Hematopoietic multipotent progenitor cell treated with erythropoietin and hydrocortisone succinate and interleukin-3 and kit ligand, for 17 days (in vitro differentiated cells): Measurements from ENCODE around the gene TLNRD1.
"Not testable (repeated sequence)": the region's sequence is repeated elsewhere in the genome, so short reads cannot be mapped to it uniquely, and the experiment has no call there.

ENCODE experiments used
- DNase-seq: peaks from one replicate; pipeline ENCODE4 v3.0.0-alpha.2; 2015; ENCODE audit warnings: low spot score

Gene TLNRD1

DNA sequence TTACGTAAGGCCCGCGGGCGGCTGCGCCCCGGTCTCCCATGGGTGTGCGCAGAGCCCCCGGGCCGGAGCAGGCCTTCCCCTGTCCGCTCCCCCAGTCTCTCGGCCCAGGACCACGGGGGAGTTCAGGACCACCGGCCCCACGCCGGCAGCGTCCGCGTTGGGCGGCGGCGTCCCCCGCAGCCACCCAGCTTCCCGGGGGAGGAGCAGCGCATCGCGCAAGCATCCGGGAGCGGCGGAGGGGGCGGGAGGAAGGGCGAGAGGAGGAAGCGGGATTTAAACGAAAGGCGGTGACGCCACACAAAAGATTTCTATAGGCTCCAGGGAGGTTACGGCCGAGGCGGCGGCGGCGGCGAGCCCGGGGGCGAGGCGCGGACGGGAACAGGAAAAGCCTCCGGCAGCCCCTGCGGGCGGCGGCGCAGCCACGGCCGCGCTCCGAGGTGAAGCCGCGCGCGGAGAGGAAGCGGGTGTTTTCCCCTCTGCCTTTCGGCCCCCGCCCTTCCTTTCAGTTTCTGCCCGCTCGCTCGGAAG is at the start of gene TLNRD1:
TSS of gene TLNRD1 (plus strand) at position 300 of the 528 bp plus-strand sequence. CDS start 1,349 bp downstream, outside the sequence.
- DNase-seq = no peak

DNA sequence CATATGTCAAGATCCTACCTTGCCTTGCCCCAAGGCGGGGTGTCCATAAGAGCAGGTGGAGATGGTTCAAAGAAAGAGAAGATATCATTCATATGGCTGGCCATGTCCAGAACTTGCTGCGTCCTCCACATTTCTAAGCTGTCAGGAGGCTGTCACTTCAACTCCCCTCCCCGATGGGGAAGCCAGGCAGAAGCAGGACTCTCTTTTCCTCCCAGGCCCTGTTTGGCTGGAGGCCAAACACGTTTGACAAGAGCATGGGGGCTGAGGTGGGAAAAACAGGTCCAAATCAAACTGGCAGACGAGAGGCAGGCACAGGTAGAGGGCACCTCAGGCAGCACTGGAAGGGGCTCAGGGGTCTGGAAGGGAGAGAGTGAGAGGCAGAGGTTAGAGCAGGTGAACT is 48.8 kb upstream of the TLNRD1 start:
- DNase-seq = no peak

DNA sequence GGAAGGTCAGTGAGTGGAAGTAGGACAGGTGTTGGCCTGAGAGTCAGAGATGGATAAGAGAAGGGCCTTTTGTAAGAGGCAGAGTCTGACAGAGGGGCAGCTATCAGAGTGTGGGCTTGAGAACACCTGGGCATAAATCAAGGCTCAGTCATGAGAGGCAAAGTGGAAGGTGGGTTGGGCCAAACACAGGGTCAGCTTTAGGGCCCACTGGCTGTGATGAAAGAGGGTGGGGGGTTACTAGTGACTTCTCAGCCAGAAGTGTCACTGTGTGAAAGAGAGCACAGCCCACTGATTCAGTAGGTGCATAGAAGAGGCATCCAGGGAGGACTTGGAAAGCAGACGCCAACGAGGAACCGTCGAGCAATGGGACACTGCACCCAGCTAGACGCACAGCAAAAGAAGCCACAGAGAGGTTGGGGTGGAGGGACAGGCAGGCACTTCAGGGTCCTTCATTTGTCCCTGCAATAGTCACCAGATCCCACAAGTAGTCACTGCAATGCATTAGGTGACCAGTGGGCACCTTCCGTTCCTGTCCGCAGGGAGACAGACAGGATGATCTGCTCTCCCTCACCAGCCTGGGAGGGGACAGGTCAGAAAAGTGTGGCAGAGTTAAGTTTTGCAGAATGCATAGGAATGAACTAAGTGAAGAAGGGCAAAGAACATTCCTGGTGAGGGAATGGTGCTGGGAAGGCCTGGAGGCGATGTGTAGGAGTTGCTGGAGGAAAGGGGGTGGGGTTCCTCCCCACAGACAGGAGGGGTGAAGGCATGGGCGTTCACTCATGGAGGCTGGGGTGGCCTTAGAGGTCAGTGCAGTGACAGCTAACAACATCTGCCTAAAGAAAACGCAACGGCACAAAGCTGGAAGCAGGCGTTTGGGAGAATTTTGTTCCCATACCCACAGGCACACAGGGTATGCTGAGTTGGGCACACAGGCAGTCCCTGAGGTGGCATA is 47.4 kb upstream of the TLNRD1 start:
- DNase-seq = no peak

DNA sequence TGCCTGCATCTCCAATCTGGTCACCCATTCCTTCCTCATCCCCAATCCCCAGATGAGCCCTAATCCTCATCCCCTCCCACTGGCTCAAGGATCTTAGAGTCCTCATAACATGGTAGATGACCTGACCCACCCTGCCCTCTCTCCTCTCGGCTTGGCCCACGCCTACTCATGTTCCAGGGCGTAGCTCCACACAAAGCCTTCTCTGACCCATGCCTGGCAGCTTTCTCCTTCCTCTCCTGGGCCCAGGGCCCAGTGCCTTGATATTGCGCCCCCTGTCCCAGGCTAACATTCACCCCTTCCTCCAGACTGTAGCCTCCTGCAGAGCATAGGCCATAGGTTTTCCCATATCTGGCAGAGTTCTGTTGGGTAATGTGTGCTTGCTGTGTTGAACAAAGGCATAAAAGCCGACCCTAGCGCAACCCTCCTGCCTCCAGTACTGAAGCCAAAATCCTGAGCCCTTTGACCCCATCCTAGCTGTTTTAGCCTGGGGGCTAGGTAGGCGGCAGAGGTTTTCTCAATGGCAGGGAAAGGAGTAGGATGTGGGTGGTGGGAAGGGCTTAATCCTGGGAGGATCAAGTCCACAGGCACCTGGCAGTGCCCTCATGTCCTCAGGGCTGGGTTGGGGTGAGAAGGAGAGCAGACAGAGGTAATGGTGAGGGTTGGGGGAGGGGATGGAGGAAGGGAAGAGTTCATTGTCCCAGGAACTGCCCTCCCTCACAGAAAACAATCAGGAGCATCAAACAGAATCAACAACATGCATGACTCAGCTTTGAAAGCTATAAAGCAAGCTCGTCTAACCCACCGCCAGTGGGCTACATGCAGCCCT is 46.6 kb upstream of the TLNRD1 start:
- no peak for DNase-seq

DNA sequence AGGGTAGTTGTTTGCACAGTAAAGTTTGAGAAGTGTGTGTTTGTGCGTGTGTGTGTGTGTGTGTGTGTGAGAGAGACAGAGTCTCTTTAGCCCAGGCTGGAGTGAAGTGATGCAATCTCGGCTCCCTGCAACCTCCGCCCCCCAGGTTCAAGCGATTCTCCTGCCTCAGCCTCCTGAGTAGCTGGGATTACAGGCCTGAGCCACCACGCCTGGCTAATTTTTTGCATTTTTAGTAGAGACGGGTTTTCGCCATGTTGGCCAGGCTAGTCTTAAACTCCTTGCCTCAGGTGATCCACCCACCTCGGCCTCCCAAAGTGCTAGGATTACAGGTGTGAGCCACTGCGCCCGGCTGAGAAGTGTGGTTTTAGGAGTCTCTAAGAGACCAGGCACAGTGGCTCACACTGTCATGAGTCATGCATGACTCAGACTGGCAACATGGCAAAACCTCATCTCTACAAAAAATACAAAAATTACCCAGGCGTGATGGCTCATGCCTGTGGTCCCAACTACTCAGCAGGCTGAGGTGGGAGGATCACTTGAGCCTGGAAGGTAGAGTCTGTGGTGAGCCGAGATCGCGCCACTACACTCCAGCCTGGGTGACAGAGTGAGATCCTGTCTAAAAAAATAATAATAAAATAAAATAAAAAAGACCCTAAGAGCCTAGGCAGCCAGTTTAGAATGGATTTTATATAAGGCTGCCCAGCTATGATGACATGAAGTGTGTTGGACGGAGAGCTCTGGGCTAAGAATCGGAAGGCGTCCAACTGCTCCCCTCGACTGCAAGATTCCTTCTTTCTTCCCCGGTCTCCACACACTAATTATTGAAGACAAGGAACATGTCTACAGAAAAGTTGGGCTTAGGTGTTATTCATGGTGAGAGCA is 44.9 kb upstream of the TLNRD1 start:
- not testable (repeated sequence) for DNase-seq

DNA sequence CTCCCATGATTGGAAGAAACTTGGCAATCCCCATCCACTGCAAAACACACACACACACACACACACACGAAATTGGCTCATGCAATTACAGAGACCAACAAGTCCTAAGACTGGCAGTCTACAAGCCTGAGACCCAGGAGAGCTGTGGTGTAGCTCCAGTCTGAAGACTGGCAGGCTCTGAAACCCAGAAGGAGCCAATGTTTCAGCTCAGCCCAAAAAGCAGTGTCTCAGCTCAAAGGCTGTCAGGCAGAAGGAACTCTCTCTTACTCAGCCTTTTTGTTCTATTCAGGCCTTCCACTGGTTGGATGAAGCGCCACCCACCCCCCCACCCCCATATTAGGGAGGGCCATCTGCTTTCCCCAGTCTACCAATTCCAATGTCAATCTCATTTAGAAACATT is 43.2 kb upstream of the TLNRD1 start:
- no peak for DNase-seq

DNA sequence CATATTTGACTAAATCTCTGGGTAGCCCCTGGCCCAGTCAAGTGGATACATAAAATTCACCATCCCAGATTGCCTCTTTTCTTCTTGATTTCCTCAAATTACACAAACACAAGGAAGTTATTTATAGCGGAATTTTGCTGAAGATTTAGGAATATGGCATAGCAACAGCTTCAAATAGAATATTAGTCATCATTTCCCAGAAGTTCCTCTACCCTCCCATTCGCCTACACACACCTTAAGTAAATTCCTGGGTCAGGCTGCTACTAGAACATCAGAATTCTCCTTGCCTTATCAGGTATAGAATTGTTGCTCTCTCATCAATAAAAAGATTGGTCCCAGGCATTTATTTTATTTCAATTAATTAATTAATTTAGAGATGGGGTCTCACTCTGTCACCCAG is 42.7 kb upstream of the TLNRD1 start:
- DNase-seq = no peak

DNA sequence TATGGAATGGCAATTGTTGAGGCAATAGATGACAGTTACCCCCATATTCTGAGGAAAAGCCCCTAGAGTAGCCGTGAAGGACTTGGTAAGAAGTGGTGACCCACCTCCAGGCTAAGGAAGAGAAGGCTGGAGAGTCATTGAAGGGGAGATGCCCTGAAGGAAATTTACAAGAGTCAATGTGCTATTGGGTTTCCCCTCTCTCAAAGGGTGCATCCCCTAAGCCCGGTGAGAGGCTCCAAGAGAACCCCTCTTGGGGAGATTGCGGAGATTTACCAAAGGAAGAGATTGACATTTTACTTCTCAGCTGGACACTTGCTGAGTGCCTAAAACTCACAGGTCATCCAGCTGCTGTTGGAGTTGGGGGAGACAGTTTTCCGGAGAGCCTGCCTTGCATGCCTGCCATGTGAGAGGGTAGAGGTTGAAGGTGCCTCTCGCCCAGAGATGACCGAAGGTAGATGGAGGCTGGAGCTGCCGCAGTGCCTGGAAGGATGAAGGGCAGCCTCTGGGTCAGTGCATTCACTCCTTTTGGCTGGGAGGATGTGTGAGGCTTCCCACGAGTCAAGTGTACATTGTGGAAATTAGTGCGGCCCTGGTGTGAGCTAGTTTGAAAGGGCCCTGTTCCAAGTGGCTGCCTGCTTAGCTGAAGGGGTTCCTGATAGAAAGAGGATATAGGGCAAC is 41.8 kb upstream of the TLNRD1 start:
- DNase-seq = no peak

DNA sequence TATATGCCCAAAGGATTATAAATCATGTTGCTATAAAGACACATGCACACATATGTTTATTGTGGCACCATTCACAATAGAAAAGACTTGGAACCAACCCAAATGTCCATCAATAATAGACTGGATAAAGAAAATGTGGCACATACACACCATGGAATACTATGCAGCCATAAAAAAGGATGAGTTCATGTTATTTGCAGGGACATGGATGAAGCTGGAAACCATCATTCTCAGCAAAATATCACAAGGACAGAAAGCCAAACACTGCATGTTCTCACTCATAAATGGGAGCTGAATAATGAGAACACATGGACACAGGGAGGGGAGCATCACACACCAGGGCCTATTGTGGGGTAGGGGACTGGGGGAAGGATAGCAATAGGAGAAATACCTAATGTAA is 35.3 kb upstream of the TLNRD1 start:
- DNase-seq = not testable (repeated sequence)

DNA sequence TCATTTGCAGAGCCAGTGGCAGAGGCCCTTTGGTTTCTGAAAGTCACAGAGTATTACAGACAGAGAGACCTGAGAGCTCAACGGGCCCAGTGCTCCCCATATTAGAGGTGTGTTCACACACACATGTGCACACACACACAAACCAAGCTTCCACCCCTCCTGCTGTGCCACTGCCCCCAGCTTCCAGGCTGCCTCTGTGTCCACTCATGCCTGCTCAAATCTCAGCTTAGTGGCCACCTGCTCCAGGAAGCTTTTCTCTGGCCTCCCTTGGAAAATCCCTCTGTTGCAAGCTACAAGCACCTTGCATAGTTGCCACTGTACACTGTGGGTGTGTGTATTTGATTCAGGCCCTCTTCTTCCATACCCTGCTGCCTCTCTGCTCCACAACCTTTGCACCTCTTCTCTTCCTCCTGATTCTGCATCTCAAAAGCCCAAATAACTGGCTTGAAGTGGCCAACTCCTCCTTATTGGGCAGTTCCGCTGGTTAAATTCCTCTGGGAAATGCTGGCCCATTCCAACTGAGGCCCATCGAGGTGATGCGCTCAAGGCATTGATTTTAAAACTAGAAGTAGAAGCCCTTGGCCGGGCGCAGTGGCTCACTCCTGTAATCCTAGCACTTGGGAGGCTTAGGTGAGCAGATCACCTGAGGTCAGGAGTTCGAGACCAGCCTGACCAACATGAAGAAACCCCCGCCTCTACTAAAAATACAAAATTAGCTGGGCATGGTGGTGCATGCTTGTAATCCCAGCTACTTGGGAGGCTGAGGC is 34.1 kb upstream of the TLNRD1 start:
- no peak for DNase-seq

DNA sequence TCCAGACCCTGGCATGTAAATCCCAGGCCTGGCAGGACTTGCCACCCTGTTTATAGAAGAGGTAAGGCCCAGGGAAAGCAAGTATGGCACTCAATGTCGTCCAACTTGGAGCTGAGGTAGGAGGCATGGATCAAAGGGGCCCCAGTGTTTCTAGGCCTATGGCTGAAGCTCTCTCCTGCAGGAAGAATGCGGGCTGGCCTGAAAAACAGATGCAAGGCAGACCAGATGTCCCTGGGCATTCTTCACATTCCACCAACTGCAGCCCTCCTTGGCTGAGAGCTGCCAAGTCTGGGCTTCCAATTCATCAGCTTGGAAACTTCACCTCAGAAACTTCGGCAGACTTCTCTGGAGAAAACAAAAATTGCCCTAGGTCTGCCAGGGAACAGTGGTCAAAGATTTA is 33.3 kb upstream of the TLNRD1 start:
- no peak for DNase-seq

DNA sequence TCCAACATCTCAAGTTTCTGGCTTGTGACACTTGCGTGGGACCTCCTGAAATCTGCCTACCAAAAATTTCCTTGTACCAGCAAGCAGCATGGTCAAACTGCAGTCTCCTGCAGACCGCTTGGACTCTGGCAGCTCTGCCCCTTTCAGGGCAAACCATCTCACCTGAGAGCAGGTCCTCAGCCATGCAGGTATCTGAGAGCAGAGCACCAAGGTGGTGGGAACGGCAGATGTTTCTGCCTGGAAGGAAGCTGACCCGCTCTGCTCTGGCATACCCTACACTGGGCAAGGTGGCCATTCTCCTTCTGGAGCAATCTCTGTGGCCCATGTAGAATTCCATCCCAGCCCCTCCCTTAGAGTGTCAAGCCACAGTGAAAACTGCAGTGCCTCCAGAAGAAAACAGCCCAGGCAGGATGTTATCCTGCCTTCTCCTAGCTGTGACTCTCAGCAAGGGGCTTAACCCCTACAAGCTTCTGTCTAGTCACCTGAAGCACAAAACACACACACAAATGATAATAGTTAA is 32.7 kb upstream of the TLNRD1 start:
- DNase-seq = no peak

DNA sequence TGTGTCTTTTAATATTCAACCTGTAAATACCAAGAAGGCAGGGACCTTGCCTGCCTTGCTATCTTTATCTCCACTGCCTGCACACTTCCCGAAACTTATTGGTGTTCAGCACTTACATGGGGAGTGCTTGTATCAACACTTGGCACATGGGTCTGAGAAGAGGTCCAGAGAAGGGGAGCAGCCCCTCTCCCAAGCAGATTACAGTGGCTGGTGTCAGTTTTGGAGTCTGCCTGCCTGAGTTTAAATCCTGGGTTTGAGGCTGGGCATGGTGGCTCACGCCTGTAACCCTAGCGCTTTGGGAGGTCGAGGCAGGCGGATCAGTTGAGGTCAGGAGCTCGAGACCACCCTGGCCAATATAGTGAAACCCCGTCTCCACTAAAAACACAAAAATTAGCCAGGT is 31.4 kb upstream of the TLNRD1 start:
- DNase-seq = no peak

DNA sequence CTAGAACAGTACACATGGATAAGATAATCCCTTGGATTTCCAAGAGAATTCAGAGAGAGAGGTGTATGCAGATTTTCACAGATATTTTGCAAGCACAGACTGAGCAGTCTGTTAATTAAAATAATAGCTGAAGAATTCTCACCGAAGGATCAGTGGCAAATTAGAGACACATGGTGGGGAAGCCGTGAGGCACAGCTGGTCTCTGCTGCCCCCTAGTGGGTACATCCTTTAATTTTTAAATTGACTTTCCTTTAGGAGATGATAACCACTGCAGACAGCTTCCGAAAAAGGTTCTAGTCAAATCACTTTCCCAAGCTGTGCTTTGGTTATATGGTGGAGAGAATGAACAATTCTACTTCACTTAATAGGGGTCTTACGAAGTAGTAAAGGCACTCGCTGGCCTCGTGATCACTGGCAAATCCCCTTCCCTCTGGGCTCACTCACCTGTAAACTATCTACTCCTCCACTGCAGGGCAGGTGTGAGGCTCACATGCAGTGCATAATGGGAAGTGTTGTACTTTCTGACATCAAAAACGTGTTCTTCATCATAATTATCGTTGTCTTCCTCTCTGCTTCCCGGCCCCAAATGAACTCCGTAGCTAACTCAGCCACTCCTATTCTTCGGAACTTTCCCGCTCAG is 30.6 kb upstream of the TLNRD1 start:
- DNase-seq = peak; percentile 72

DNA sequence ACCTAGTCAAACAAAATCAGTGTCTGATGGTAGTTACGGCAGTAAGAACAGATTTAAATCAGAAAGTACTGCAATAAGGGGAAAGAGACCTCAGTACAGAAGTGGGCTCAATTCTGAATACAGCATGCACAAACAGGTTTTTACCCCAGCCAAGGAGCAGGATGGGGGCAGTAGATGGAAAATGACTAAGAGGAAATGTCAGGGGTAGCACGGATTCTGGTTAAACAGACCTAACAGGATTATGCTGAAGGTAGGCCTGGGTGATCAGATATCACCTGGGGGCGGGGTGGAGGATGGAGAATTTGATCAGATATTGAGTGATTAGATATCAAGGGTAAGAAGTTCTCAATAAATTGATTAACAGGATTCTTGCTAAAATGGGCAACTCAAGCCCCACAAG is 30.1 kb upstream of the TLNRD1 start:
- DNase-seq = no peak

DNA sequence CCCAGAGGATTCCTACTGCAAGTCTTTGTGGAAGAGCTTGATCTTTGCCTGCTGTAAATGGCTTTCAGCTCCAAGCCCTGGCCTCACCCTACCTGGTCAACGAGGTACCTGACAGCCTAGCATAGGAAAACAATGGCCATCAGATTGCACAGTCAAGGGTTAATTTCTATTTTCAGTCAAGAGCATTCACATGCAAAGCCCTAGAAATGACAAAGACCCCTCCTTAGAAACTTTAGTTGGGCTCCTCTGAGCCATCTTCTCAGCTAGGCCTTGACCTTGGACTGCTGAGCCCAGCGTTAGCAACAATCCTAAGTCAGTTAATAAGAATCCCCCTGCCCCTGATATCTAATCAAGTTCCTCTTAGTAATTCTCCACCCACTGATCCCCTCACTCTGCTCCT is 29.6 kb upstream of the TLNRD1 start:
- no peak for DNase-seq

DNA sequence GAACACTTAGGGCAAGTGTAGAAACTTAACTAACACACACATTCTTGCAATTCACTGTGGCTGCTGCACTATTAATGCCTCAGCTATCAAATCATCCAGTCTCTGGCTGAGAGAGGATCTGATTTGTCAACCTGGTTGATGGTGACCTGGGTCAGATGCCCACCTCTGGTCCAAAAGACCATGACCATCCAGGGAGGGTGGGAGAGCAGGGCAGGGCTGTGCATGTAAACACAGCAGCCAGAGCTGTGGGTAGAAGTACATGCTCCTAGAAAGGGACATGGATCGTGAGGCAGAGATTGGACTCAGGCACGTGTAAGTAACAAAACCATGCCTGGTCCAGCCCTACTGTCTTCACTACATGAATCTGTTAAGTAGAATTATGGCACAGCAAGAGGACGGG is 28.4 kb upstream of the TLNRD1 start:
- DNase-seq = no peak

DNA sequence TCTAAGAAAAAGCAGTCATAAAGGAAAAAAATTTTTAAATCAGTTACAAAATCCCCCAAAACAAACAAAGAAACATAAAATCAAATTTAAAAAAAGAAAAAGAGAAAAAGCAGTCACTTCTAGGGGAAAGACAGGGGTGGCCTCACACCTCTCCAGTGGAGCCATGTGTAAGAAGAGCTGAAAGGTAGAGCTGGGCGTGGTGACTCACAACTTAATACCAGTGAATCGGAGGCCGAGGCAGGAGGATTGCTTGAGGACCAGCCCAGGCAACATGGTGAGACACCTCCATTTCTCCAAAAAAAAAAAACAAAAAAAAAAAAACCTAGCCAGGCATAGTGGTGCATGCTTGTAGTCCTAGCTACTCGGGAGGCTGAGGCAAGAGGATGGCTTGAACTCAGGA is 25.8 kb upstream of the TLNRD1 start:
- no peak for DNase-seq

DNA sequence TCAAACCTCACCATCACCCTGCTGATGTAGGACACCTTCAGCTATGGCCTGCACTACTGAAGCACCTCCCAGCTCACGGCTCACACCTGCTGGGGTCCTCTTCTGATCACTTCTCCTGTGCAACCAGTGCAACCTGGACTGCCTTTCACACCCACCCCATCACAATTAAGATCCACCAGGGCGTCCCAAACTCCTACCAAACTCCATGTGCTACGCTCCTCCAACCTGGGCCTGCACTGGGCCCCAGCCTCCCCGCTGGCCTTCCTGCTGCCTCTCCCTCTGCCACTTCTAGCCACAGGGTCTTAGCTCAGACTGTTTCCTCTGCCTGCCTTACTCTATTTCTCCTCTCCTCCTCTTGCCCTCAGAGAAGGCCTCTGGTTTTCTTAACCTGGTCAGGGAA is 23.9 kb upstream of the TLNRD1 start:
- no peak for DNase-seq

DNA sequence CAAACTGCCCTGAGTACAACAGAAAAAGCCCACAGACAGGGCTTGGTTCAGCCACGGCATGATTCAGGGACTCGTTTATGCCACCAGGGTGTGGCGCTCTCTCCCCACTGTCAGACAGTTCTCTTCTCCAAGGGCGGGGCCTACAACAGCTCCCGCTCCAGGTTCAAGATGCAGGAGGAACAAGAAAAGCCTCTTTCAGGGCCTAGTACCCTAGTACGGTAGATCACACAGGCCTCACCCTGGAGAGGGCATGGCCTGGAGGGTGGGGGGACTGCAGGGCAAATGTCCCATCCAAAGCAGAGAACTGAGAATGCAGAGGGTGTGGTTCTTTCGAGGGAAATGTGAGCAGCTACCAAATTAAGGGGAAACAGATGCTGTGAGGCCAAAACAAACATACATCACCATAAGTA is 23.1 kb upstream of the TLNRD1 start:
- peak; percentile 64 for DNase-seq
